Pancreas (tissue), 10 donors: Measurements from ENCODE around the gene SORCS2. TPM values are rescaled to one million over a fixed set of nuclear protein-coding genes. Genes with fewer than 3 reads are reported as not detected.

Experiments
- ATAC-seq, 4 donors: fragments of 200-7000 bp; cut with Tn5 transposase; one replicate each; pipeline versions ENCODE4 v1.8.0 to v1.9.1; 2020; ENCODE audit warnings: mild to moderate bottlenecking in 4 of 4, moderate library complexity in 4 of 4
- DNase-seq, 6 donors: peaks; one replicate each; pipeline ENCODE4 v3.0.0-alpha.2; 2020
- FAIRE-seq: peaks from 2 replicates; lab custom pipeline; 2012; peaks lifted over from hg19 to GRCh38; lab: Jason Lieb, UNC
- H3K27ac ChIP-seq, 4 donors: fragments of 200-600 bp; sonication (generic); 1 replicate in 3 of 4; 2 replicates in 1 of 4; pipeline versions ENCODE4 v1.5.0 to v1.8.0; 2020
- H3K27me3 ChIP-seq, 4 donors: fragments of 200-600 bp; one replicate each; pipeline ENCODE4 v1.8.0; 2021
- H3K36me3 ChIP-seq, 3 donors: fragments of 200-600 bp; sonication (generic) in 1 of 3; one replicate each; pipeline versions ENCODE4 v1.5.0 to v1.8.0; 2020 to 2021
- H3K4me1 ChIP-seq, 3 donors: fragments of 200-600 bp; one replicate each; pipeline ENCODE4 v1.8.0; 2021
- H3K4me3 ChIP-seq, 4 donors: fragments of 200-600 bp; sonication (generic) in 2 of 4; one replicate each; pipeline versions ENCODE4 v1.5.0 to v1.8.0; 2020 to 2021
- H3K9me3 ChIP-seq, 4 donors: fragments of 200-600 bp; one replicate each; pipeline ENCODE4 v1.8.0; 2021
- CTCF ChIP-seq, 4 donors: fragments of 200-600 bp; sonication (generic) in 3 of 4; IDR thresholded peaks; one replicate each; pipeline versions ENCODE4 v1.5.0 to v1.8.0; 2021; ENCODE audit warnings: antibody characterized with exemption in 4 of 4
- WGBS, 2 donors: extraction: QIAGEN DNeasy Blood & Tissue Kit; methylation state at CpG; one replicate each; pipeline ENCODE4 v1.1.7; 2013; 5-methylcytosine and 5-hydroxymethylcytosine counted together
- intact Hi-C, 3 donors: fragments of 100-400 bp; cut with DNase I; formaldehyde crosslinking; loops; one replicate each; pipeline versions ENCODE4 v1.11.1 to v1.14.2; 2022
- polyA plus RNA-seq, 2 donors: library from polyadenylated mRNA; stranded (reverse); fragments of 200-250 nt; gene quantifications; one replicate each; pipeline ENCODE4 v1.2.3, GENCODE V29; 2013
- total RNA-seq, 6 donors: library from RNA; stranded (reverse); fragmentation: NEBNext Ultra II Directional in 4 of 6; extraction: Animal tissue kit (Norgen Biotek cat#: 25700) in 4 of 6; gene quantifications; one replicate each; pipeline versions ENCODE4 v1.2.1 to v1.2.4, GENCODE V29; 2021 to 2023
- donor health status: healthy with polysubstance abuse.
- donor health status: DM: no; HTN: no; CAD: no; lungs with moderate emphysema.
- donor health status: DM: no; HTN: no; CAD: no.
- donor health status: control.
- donor health status: control.
- donor health status: Bipolar disorder and iron deficiency.
- donor health status: DM: yes; HTN: yes; CAD: no.
- donor health status: DM: no; HTN: no; CAD: no.
- donor health status: DM: no; HTN: no; CAD: no.
- donor health status: DM: yes; HTN: yes; CAD: no.

Gene SORCS2
- total and polyA plus RNA-seq, 8 donors, result 0.14 to 1.7 (median 0.42) TPM

GRCh38 chr4:7392438-7393421, 200.4 kb downstream of the SORCS2 start:
- no peaks in the 10 kb centered on the region for H3K9me3 ChIP-seq
- H3K4me3 ChIP-seq, result no peak overlapping the region
- 40 to 45% methylated on average over 30 to 32 of the region's 32 CpGs for WGBS, 2 donors
- TF ChIP-seq CTCF (IDR thresholded peaks at IDR 0.05), result no peak
- peak in 1 of 4 donors; percentile 62 for ATAC-seq
- no peak overlapping the region for H3K27ac ChIP-seq
- H3K27me3 ChIP-seq, result no peaks in the 10 kb centered on the region
- FAIRE-seq, result no peak
- peak in 2 of 6 donors; percentile 21 to 46 for DNase-seq
- no peaks in the 10 kb centered on the region for H3K4me1 ChIP-seq
- no peaks in the 10 kb centered on the region for H3K36me3 ChIP-seq
- intact Hi-C loops, result no loop called here

DNA sequence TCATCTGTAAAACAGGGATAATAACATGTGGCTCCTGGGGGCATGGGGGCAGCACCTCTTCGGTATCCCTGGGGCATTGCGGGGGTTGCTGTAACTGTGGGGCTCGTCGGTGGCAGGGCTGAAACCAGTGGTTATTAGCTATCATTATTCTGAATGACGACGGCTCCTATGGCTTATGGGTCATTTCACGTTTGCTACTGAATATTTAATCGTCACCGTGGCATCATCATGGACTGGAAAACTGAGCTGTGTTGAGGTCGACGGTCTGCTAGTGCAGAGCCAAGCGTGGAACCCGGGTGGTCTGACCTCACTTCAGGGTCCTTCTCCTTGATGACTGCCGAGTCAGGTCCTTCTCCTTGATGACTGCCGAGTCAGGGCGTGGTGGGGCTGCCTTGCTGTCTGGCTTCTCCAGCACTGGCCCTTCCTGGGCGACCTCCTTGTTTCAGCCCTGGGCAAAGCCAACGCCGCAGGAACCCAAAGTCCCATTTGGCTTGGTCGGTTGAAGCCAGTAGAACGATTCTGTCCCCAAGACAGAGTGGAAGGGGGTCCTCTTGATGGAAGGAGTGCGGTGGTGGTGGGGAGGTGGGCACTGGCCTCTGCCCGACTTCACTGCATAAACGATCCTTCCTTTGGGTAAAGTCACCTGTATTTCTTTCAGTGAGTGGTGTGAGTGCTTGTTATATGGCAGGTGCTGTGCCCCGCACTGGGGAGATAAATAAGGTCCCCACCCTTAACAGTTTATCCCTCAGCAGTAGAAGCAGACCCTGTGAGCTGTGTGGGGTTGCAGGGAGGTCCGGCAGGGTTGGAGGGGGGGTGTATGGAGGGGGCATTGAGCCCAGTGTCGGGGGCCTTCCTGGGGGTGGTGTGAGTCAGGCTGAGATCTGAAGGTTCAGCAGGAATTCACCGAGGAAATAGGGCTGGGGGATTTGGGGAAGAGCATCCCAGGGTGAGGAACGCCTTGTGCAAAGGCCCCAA, 201.6 kb downstream of the SORCS2 start:
- 63 to 64% methylated on average over 29 of the region's 29 CpGs for WGBS, 2 donors
- ATAC-seq, result no peak
- H3K4me3 ChIP-seq, result no peak overlapping the region
- no peak for TF ChIP-seq CTCF (IDR thresholded peaks at IDR 0.05)
- no peak for FAIRE-seq
- no peaks in the 10 kb centered on the region for H3K9me3 ChIP-seq
- H3K27ac ChIP-seq, result no peak overlapping the region
- H3K4me1 ChIP-seq, result no peaks in the 10 kb centered on the region
- no peaks in the 10 kb centered on the region for H3K27me3 ChIP-seq
- no peaks in the 10 kb centered on the region for H3K36me3 ChIP-seq
- DNase-seq, result peak in 2 of 6 donors; percentile 10 to 44
- intact Hi-C loops, result no loop called here

- H3K4me3 ChIP-seq, result no peak overlapping the region
- no peak for ATAC-seq
- H3K9me3 ChIP-seq, result no peaks in the 10 kb centered on the region
- no peak for FAIRE-seq
- H3K4me1 ChIP-seq, result no peaks in the 10 kb centered on the region
- no peaks in the 10 kb centered on the region for H3K36me3 ChIP-seq
- no peak for TF ChIP-seq CTCF (IDR thresholded peaks at IDR 0.05)
- intact Hi-C loops, result no loop called here
- peak in 2 of 6 donors; percentile 9 to 34 for DNase-seq
- WGBS, 2 donors, result 33 to 34% methylated on average over 20 to 21 of the region's 21 CpGs
- no peak overlapping the region for H3K27ac ChIP-seq
- H3K27me3 ChIP-seq, result no peaks in the 10 kb centered on the region
Observed at GRCh38 chr4:7394681-7395451, 202.5 kb downstream of the SORCS2 start.

GRCh38 chr4:7395645-7396044, 203.3 kb downstream of the SORCS2 start:
- no peak for TF ChIP-seq CTCF (IDR thresholded peaks at IDR 0.05)
- 73 to 79% methylated on average over 8 of the region's 8 CpGs for WGBS, 2 donors
- intact Hi-C loops, result no loop called here
- no peaks in the 10 kb centered on the region for H3K27me3 ChIP-seq
- no peak for ATAC-seq
- FAIRE-seq, result no peak
- H3K4me1 ChIP-seq, result no peaks in the 10 kb centered on the region
- DNase-seq, result peak in 2 of 6 donors; percentile 3 to 40
- H3K27ac ChIP-seq, result no peak overlapping the region
- H3K36me3 ChIP-seq, result no peaks in the 10 kb centered on the region
- no peak overlapping the region for H3K4me3 ChIP-seq
- no peaks in the 10 kb centered on the region for H3K9me3 ChIP-seq
